ENCODE results near the gene PDE2A.

The PDE2A gene

DNA sequence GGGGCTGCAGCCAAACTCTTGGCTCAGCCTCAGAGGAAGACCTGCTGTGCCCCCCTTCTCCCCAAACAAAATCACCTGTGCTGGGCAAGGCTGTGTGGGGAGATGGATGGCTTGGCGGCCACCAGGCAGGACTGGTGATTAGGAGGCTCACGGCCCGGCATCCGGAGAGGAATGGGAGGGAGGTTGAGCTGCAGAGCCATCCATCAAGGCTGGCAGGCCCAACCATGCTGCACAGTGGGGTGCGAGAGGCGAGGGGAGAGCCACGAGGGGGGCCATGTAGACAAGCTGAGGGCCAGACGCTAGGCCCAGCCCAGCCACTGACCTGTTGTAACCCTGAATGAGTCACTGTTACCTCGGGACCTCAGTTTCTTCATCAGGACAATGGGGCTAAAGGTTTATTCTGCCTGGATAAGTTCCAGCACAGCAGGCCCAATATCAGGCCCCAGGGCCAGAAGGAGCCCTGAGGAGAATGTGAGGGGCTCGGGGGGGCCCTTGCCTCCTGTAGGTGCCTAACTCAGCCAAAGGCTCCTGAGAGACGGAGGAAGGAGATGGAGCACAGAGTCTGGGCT is 18.2 kb downstream of the PDE2A start:
- DNase-seq = no peak

DNA sequence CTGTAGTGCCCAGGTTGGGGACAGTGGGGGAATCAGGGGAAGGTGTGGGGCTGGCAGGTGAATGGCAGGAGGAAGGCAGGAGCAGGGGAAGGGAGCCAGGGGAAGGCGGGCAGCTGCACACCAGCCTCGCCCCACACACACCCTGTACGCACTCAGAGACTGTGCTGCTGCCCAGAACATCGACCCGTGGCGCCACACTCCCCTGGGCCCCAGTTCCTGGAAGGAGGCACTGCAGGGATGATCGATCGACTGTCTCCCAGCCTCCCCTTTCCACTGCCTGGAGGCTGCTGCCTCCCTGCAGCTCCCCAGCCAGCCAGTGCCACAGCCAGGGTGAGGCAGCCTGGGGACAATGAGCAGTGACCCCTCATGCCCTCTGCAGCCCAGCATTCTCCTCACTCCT is 19.2 kb downstream of the PDE2A start:
- no peak for DNase-seq

DNA sequence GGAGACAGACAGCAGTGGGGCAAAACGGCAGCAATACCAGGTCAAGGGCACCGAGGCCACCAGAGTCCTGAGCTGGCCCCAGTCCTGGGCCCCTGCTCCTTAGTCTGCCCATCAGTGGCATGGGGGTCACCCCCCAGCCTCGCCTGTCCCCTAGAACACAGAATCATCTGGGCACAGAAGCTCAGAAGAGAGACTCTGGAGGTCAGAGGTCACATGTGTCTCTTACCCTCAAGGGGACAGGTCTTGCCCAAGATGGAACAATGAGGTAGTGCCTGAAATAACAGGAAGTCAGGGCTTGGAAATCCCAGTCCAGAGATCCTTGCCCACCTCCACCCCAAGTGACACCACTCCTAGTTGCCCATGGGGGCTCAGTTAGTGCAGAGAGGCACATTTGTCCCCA is 20.6 kb downstream of the PDE2A start:
- DNase-seq = no peak

DNA sequence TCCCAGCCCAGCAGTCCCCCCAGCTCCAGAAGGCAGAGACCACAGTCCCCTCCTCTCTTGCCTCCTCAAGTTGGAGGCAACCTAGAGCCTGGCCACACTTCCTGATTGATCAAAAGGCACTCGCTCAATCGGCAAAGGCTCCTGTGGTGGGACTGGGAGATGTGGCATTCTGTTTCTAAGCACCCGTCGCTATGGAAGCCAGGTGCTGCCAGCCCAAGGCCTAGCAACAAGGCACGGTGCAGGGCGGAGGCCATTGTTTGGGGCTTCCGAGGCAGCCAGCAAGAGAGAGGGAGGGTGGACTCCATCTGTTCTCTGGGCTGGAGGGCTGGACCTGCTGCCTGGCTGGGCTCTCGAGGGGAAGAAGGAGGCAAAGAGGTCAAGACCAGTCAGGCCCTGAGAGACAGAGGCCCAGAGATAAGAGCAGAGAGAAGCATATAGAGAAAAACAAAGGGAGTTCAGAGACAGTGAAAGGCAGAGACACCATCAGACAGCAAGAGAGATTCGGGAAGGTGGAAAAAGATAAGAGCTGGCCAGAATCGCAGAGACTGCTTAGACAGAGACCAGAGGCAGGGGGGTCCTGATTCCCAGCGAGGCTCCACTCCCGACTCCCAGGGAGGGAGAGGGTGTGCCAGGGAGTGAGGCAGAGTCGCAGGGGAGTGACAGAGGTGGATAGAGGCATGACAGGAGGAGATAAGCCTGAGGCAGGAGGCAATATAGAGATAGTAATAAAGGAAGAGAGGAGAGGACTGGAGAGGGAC is 21.2 kb downstream of the PDE2A start:
- DNase-seq = no peak

DNA sequence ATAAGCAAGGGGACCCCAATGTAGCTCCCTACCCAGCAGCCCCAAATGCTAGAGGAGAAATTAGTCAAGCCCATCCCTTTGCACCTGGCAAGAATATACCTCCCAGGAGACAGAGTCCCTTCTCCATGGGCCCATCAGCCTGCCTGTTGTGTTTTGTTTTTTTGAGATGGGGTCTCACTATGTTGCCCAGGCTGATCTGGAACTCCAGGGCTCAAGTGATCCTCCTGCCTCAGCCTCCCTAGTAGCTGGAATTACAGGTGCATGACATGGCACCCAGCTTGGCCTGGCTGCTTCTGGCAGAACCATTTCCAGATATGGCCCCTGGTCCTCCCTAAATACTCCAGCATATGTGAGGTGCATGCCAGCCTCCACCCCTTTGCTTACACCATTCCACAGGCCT is 22.1 kb downstream of the PDE2A start:
- no peak for DNase-seq

DNA sequence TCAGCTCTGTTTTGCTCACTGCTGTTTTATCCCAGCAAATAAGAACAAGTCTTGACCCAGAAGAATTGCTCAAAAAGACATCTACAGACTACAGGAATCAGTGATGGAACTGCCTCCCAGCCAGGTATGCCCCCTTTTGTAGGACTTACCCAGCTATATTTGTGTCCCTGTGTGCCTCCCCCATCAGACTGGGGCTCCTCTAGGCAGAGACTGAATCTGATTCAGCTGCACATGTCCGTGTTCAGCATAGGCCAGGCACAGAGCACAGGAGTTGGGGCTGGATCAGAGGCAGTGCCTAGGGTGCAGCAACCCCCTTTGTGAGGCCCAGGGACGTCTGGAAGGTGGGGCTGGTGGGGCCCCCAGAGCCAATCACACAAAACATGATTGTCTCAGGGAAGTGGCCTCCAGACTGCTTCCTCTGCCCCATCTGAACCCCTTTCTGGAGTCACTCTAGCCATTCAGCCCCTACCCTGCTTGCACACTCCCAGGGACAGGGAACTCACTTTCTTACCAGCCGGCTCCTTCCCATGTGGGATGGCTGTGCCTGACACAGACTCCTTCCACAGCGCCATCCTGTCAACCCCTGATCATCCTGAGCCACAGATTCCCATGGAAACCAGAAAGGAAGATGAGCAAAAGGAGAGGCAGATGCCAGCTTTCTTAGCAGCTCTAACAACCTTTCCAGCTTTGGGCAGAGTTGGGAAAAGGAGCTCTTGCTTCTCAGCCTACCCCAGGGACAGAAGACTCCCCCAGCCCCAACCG is 24.8 kb downstream of the PDE2A start:
- DNase-seq = no peak

DNA sequence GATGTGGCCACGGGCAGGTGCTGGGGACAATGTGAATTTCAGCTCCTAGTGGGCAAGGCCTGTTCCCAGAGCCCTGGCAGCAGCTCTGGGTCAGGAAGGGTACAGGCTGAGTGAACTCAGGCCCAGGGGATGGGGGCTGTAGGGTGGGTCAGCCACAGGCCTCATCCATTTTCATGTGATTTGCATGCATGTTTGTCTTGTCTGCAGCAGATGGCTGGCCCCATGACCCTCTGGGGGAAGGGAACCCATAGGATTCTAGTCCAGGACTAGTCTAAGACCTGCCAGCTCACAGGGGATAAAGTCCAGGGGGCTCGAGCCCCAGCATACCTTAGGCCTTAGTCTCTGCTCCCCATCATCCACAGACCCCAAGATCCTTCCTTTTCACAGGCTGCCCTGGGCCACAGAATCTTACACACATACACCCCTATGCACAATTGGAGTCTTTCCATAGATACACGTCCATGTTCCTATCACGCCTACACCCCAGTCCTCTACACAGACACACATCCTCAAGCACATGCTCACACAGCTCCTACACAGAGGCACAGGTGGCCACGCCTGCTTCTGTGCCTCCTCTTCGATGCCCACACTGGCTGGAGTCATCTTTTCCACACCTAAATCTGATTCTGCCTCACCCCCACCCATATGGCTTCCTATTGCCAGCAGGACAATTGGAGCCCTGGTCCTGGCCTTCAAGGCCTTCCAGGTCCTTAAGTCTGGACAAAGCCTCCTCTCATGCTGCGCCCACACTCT is 25.7 kb downstream of the PDE2A start:
- DNase-seq = no peak

DNA sequence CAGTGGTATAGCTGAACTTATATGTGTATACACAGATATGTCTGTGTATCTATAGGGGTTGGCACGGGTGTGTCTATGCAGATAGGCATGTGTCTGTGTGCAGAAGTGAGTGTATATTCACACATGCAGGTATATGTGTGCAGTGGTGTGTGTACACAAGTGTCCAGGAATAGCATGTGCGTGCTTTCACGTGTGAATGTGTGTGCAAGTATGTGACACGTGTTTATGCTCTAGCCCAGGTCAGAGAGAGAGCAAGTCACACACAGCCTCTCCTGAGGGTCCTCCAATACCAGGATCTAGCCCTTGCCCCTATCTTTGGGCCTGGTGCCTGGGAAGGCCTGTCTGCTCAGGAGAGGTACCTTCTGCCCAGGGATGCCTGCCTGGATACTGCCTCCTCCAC is 26.3 kb downstream of the PDE2A start:
- no peak for DNase-seq

DNA sequence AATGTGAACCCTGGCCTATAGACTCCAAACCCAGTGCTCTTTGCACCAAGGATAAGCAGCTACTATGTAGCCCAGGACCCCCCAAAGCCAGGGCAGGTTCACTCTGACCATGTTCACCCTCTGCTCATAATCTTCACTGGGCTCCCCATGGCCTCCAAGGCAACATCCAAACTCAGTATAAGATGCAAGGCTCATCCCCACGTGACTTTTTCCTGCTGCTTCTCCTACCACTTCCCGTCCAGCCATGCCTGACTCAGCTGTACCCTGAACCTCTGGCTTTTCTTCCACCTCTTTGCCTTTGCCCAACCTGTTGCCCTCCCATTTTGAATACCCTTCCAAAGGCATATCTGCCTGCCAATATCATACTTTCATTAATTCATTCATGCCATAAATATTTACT is 27.8 kb downstream of the PDE2A start:
- DNase-seq = no peak

DNA sequence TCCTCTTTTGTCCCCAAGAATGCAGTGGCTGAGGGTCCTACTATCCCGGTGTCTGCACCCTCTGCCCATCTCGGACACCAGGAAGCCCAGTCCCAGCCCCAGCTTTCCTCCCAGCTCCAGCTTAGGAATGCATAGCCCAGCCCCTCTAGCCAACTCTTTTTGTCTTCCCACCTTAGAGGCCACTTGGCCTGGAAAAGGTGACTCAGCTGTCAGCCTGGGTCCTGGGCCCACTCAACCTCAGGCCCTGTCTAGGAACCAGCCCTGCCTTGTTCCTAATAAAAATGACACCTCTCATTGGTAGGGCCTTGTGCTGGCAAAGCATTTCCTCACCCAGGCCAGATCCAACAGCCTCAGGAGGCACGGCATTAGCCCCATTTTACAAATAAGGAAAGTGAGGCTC is 28.2 kb downstream of the PDE2A start:
- DNase-seq = no peak

DNA sequence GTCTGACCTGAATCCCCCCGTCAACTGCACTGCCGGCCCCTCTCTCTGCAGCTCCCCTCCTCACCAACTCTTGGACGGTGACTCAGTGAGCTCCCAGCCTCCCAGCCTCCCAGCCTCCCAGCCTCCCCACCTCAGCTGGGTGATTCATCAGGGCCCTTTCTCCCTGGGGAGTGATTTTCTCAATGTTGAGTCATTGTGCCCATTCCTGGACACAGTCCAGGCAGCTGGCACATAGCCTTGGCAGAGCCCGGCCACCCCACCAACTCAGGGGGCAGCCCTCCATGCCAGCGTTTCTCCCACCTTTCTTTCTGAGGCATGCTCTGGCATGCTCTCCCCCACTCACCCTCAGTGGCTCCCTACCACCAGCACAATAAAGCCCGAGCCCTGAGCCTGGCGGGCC is 30.7 kb downstream of the PDE2A start:
- DNase-seq = no peak

DNA sequence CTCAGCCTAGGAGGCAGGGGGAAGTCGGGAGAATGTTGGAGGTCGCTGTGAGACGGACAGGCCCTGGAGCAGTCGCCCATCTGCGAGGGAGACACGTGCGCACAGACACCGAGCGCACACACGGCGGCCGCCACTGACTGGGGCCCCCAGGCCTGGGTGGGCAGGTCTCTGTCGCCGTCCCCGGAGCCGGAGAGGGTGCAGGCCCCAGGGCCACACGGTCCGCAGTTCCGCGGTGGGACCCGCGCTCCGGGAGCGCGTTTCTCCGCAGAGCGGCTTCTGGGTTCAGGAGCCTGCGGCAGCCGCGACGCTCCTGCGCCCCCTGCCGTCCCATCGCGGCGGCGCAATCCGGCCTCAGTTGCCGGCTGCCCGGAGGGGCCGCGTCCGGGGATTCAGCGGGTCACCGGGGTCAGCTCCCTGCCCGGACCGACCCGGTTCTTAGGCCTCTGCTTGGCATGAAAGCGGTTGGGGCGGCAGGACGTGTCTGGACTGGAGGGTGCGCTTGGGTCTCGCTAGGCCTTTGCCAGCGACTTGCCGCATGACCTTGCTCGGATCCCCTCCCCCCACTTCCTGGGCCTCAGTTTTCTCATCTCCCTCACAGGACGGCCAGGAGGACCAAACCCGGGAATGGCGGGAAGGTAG is 31.2 kb downstream of the PDE2A start:
- DNase-seq = no peak

DNA sequence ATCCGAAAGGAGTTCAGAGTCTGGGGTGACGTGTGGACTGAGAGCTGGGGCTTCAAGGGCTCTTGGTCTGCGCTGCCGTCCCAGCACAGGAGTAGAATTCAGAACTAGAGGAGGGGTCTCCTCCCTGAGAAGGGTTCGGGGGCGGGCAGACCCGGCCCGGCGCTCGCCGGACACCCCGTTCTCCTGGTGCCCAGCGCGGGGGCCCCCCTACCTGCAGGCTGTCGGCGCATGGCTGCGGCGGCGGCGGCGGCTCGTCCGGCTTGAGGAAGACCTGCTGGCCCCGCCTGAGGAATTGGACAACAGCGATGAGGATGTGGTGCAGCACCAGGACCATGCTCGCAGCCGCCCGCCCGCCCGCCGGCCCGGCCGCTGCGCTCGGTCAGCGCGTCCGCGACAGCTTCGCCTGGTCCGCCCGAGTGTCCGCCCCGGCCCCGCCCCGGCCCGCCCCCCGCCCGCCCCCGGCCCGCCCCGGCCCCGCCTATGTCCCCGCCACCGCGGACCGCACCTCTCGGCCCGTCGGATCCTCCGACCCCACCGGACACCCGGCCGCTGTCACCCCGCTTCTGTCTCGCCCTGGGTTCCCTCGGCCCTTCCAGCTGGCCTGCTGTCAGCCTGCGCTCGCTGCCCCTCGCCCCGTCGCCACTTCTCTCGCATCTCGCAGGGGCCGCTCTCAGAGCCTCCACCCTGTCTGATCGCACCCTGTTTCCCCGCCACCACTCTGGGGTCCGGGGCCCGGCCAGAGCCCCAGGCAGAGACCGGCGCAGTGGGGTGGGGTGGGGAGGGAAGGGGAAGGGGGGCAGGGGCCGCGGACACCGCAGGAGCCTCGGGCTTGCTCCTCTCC is 32.0 kb downstream of the PDE2A start:
- no peak for DNase-seq

DNA sequence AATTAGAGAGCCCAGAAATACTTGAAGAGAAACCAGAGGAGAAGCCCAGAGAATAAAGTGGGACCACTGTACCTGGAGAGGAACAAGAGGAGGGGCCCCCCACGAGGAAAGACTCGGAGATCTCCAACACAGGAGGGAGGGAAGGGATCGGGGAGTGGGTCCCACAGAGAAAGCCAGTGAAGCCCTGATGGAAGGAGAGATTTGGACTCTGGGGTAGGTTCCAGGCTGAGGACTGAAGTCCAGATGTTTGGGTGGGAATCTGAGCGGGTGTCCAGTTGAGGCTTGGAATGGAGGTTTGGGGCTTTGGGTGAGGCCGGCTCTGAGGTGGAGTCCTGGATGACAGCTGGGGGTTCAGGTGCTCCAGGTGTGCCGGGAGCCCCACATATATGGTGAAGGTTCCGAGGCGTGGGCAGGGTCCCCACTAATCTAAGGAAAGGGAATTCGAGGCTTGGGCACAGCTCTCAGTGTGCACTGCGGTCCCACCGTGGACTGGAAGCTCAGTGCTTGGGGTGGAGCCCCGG is 32.6 kb downstream of the PDE2A start:
- no peak for DNase-seq

DNA sequence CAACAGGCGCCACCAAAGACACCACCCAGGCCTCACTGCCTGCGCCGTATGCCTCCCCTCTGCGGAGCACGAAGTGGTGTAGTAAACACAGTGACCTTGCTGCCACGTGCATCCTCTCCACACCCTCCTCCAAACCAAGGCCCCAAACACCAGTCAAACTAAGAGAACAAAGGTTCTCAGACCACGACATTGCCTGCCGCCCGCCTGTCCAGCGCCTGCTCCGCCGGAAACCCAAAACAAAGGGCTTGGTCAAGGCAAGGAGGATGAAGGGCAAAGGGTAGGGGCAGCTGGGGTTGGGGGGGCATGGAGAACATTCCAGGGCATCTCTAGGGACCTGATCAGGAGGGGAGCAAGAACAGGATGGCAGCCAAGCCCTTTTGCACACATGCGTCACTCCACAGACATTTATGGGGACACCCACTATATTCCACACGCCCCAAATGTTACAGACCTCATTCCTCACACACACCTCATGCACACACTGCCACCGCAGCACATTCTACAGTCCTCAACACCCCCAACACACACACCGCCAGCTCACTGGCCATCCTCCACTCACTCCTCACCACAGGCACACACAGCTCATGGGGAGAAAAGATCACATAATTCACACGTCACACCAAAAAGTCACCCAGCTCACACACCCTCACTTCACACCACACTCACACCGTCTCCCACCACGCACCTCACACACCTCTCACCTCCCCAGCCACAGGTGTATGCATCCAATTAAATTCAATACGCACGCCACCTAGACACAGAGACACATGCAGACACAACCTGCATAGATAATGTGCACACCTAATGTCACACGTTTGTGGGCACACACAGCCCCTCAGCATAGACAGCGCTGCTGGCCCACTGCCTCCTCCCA is 34.5 kb downstream of the PDE2A start:
- DNase-seq = no peak

DNA sequence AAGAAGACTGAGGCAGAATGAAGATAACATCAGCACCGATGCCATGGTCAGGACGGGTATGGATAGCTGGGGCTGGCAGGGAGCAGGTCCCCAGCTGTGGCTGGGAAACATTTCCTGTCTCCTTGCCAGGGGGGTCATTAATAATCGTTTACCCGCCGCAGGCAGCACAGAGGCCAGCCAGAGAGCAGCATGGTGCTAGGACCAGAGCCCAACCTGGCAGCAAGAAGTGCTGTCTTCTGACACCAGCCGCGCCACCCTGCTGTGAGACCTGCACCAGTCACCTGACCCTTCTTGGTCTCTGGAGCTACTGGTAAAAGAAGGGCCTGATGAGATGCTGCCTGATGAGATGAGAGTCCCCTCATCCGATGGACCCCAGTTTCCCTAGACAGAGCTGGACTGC is 36.3 kb downstream of the PDE2A start:
- no peak for DNase-seq

DNA sequence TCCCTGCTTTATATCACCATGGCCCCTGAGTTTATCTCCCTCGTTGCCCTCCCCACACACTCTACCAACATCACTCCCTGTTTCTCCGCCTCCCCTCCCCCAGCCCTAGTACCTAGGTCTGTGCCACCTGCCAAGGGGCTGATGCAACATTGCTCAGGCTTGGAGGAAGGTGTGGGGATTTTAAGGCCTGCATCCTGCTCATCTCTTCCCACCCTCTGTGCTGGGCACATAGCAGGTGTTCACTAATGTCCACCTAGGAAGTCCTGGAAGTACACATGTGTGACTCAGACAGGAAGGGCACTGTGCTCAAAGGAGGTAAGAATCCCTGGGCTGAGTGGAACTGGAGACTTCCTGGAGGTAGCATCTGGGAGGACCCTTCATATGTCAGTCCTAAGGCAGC is 37.0 kb downstream of the PDE2A start:
- no peak for DNase-seq

DNA sequence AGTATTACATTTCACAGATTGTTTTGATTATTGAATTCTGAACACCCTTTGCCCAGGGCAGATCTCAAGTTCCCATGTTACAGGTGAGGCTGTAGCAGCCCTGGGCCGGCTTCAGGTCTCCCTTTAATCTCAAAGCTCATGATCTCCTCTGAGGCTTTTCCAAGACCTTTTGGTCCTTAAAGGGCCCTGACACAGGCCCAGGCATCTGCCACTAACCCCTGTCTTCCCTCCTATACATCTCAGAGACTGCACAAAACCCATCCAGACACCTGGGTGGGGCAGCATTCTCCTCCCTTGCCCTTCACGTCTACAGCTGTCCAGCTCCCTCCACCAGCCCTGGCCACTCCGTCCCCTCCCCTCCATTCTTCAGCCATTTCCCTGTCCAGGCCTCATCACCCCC is 37.8 kb downstream of the PDE2A start:
- no peak for DNase-seq

DNA sequence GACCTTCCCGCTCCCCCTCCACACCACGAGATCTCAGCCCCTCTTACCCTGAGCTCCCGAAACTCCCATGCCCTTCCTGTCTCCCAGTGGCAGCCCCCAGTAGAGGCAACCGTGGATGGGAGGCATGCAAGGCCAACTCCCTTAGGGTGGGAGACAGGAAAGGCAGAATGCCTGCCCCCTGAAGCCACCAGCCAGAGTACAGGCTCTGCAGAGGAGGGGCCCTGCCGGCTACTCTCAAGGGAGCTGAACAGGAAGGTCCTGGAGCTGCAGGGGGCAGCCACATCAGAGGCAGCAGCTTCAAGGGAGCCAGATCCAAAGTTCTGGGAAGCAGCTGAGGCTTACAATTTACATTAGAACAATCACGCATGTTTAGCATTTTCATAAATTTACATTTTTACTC is 38.3 kb downstream of the PDE2A start:
- no peak for DNase-seq

DNA sequence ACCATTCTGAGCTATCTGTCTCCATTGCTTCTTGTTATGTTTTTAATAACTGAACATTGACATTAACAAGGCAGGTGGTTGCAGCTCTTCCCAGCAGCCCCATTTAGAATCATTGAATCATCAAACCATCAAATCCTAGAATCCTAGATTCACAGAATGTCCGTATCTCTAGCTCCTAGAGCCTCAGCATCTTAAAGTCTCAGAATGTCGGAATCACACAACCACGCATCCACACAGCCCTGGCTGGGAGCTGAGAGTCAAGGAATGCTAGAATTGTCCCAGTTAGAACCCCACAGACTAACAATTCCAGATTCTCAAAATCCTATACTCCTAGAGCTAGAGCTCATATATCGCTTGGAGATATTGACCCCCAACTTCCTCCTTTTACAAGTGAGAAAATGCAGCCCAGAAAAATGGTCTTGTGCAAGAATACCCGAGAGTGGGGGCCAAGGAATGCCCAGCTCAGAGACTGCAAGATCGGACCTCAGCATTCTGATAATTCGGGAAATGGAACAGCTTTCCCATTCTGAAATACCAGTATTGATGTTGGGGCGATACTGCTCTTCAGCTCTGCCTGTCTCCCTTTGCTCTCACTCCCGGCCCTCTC is 38.8 kb downstream of the PDE2A start:
- DNase-seq = no peak
